Islet of Langerhans (tissue), 1 donor: Measurements from ENCODE around the gene CCDC175.

ENCODE experiments used
- FAIRE-seq: peaks from one replicate; lab custom pipeline; 2011; peaks lifted over from hg19 to GRCh38; lab: Jason Lieb, UNC

The CCDC175 gene

DNA sequence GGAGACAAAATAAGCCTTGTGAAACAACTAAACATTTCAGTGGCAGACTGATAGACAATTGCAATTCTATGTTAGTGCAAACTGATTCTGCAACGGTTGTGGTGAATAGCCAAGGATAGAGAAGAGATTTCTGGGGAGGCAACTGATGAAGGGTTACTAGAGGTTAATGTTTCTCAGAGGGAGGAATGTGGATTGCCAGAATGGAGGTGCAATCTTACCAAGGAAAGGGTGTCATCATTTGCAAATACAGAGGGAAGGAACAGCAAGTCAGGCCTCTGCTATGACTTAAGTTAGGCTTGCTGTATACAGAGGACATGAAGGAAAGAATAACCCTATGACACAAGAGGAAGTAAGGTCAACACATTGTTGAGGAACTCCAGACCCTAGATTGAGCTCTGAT lies 35.8 kb downstream of the CCDC175 start:
- FAIRE-seq: no peak

GRCh38 chr14:59538936-59539335 lies 37.7 kb downstream of the CCDC175 start:
- FAIRE-seq: no peak

DNA sequence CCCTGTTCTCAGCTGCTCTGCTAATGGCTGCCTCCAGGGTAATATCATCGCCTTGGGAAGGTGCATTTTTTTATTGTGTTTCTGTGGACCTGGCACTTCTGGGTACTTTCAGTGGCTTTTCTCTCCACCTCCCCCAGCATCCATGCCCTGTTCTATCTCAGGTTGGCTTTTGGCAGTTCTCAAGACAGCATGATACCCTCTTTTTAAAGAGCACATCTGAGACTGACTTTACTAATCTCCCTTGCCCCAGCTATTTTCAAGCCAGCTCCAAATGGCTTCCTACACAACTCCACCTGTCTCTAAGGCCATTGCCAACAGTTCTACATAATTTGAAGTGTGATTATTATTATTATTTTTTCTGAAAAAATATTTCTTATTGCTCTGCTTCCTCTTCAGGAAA lies 39.1 kb downstream of the CCDC175 start:
- FAIRE-seq: no peak

DNA sequence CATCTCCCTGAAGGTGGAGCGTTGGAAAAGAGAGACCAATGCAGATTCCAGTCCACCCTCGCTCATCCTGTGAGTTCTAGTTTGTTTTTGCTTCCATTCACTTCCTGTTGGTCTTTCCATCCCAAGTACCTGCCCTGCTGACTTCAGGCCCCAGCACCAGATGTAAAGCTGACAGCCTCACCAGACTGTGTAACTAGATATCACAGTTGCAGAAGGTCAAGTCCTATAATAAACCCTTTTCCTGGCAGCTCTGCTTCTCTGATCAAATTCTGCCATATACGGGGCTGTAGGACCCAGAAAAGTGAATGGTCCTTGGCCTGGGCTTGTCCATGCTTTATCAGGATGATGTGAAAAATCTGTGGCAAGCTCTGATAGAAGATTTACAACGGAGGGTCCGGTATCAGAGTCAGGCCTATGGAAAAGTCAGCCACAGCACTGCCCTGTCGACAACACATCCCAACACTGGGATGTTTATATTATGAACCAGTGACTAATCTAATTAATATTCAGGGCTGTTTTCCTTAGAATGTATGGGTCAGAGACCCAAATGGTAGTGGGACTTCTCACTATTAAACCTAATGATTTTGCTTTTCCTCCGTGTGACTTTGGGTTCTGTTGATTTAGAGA lies 42.1 kb downstream of the CCDC175 start:
- FAIRE-seq: no peak

- FAIRE-seq: no peak
Measured at GRCh38 chr14:59532419-59532818, 44.2 kb downstream of the CCDC175 start.

GRCh38 chr14:59530349-59530748 lies 46.3 kb downstream of the CCDC175 start:
- FAIRE-seq: no peak

GRCh38 chr14:59529189-59529588 lies 47.4 kb downstream of the CCDC175 start:
- no peak for FAIRE-seq

GRCh38 chr14:59520224-59520623 lies 56.4 kb downstream of the CCDC175 start:
- FAIRE-seq: no peak

GRCh38 chr14:59511916-59512575 lies 64.6 kb downstream of the CCDC175 start:
- FAIRE-seq: no peak

GRCh38 chr14:59510966-59511365 lies 65.6 kb downstream of the CCDC175 start:
- FAIRE-seq: no peak

- FAIRE-seq: no peak
Measured at GRCh38 chr14:59510001-59510400, 66.6 kb downstream of the CCDC175 start.

- FAIRE-seq: no peak
Measured at GRCh38 chr14:59509101-59509500, 67.5 kb downstream of the CCDC175 start.

GRCh38 chr14:59507752-59508103 lies 68.9 kb downstream of the CCDC175 start:
- FAIRE-seq: no peak

- no peak for FAIRE-seq
Measured at GRCh38 chr14:59507063-59507751, 69.4 kb downstream of the CCDC175 start.

DNA sequence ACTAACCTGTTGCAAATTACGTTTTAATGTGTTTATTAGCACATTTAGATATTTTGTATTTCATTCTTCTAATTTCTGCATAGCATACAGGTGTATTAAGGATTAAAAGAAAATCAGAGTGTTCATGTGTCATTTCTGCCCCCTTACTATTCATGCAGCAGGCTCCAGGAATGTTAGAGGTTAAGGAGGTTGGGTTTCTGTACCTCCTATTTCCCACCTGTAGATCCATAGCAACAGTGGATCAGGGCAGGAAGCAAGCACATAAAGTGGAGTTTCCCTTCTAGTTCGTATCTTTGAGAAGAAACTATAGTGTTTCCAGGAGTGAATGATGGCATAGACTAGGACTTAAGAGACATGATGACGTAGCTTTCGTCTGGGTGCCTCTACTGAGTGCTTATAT lies 73.4 kb downstream of the CCDC175 start:
- no peak for FAIRE-seq

DNA sequence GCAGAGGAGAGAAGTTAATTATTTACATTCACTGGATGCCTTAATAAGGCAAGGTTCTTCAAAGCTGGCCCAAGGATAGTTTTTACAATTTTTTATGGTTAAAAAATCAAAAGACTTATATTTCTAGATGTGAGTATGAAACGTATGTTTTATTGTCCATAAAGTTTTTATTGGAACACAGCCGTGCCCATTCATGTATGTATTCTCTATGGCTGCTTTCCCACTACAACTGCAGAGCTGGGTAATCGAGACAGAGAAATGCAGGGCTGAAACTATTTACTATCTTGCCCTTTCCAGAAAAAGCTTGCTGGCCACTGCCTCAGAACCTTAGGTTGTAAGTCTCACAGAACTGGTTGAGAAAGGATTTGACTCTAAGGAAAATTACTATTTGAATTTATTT lies 75.9 kb downstream of the CCDC175 start:
- FAIRE-seq: no peak

GRCh38 chr14:59492384-59492783 lies 84.2 kb downstream of the CCDC175 start:
- no peak for FAIRE-seq

DNA sequence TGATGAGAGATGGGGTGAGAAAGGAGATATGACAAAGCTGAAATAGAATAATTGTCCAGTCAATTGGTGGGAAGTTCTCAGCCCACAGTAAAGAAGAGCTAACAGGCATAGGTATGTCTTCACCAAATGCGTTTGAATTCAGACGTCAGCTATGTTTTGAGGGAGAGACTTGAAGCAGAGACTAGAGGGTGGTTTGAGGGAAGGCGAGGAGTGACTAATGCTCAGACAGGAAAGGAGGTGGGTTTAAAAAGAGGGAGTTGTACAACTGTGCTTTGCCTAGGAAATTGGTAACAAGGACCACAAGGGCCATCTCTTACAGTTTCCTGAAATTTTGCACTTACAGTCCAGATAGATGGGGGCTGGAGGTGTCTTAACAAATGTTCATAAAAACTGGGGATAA lies 85.9 kb downstream of the CCDC175 start:
- no peak for FAIRE-seq

DNA sequence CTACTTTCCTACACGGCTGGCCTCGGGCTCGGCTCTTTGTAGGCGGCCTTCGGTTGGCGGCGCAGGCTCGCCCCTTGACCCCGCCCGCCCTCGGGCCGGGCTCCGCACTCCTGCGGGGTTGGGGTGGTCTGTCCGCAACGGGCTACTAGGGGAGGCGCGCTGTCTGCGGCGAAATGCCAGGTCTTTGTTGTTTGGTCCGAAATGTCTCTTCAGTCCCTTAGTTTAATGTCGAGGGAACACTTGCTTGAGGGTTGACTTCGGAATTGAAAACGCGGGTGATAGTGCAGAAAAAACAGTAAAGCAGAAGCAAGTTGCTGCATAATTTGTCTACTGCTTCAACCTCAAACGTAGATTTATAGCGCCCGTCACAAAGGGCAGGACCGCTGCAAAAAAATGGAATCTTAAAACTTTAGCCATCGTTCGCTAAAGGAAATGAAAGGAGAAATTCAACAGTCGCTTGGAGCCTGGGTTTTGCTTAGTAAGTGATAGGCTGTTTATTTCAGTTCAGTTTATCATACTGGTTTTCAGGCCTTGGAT lies 91.9 kb downstream of the CCDC175 start:
- no peak for FAIRE-seq

- FAIRE-seq: no peak
Measured at GRCh38 chr14:59483819-59484638, 92.6 kb downstream of the CCDC175 start, which contains the start of the genes JKAMP and L3HYPDH. JKAMP (plus strand) TSS chr14:59484517; CDS start chr14:59484590, 73 bp downstream. L3HYPDH (minus strand) TSS chr14:59484408; CDS start chr14:59484316, 92 bp downstream.

DNA sequence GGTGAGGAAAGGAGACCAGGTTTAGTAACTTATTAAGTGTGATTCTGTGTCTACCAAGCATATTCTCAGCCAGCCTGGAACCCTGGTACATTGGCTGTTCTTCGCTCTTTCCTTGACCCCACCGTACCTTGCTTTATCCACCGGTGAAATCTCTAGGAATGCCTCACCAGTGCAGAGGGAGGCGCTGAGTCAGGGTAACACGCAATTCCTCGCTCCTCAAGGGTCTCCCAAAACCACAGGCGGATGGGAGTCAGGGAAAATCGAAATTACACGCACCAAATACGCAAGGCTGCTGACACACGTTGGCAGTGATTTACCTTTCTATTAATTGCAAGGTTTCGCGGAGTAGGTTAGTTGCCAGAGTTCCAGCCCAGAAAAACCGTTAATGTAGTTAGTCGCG lies 93.2 kb downstream of the CCDC175 start:
- no peak for FAIRE-seq

DNA sequence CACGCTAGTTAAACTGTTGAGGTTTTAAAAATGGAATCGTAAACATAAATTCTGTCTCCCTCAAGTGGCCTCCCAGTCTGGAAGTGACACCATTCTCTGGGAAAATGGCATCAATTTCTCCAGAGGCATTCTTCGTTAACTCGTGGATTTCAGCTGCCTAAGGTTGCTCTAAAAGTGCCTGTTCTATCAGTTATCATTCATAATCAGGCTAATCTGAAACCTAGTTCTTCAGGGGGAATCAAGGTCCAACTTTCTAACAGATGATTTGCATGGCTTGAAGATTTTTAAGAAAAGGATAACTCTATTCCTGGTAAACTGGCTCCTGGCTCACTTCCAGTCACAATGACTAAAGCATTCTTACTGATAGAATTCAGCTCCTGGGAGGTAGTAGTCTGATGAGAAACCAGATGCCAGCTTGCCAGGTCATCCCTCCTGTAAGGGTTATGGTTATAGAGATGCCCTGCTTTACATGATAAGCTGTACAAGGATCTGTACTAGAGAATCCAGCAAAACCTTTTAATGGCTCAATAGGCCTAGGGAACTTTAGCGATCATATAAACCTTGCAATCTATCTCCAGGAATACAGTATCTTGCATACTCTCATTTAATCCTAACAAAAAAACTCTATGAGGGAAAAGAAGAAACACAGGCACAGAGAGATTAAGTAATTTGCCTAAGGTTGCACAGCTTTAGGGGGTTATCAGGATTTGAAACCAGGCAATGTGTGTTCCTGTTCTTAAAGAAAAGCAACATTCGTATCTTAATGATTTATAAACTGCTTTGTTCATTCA lies 93.9 kb downstream of the CCDC175 start:
- no peak for FAIRE-seq
